HG02870 (cell line): ENCODE data around the gene SLBP.

Experiments used
- ATAC-seq: cut with Tn5 transposase; IDR thresholded peaks from one replicate; pipeline ENCODE4 v1.9.1; 2021; ENCODE audit warnings: mild to moderate bottlenecking, moderate library complexity; ENCODE audit not compliant: unreplicated experiment

The SLBP gene

GRCh38 chr4:1749370-1749769 is 37.3 kb upstream of the SLBP start:
- no peak for ATAC-seq

GRCh38 chr4:1748465-1748995 is 36.4 kb upstream of the SLBP start:
- no peak for ATAC-seq

GRCh38 chr4:1747603-1747967 is 35.5 kb upstream of the SLBP start:
- no peak for ATAC-seq

GRCh38 chr4:1746919-1747602 is 34.9 kb upstream of the SLBP start:
- ATAC-seq = no peak

GRCh38 chr4:1746265-1746691 is 34.2 kb upstream of the SLBP start:
- no peak for ATAC-seq

GRCh38 chr4:1745697-1746096 is 33.6 kb upstream of the SLBP start:
- no peak for ATAC-seq

GRCh38 chr4:1745165-1745564 is 33.0 kb upstream of the SLBP start:
- ATAC-seq = no peak

GRCh38 chr4:1744552-1744951 is 32.4 kb upstream of the SLBP start:
- no peak for ATAC-seq

- no peak for ATAC-seq
These were observed 31.9 kb upstream of the SLBP start for GRCh38 chr4:1743975-1744374.

GRCh38 chr4:1743551-1743950 is 31.4 kb upstream of the SLBP start:
- ATAC-seq = no peak

- ATAC-seq = no peak
These were observed 29.1 kb upstream of the SLBP start for GRCh38 chr4:1741208-1741607.

GRCh38 chr4:1740021-1740545 is 28.0 kb upstream of the SLBP start:
- no peak for ATAC-seq

GRCh38 chr4:1739358-1739757 is 27.2 kb upstream of the SLBP start:
- ATAC-seq = no peak

GRCh38 chr4:1738410-1738809 is 26.3 kb upstream of the SLBP start:
- ATAC-seq = no peak

GRCh38 chr4:1737666-1738065 is 25.5 kb upstream of the SLBP start:
- no peak for ATAC-seq

GRCh38 chr4:1736812-1737211 is 24.7 kb upstream of the SLBP start:
- ATAC-seq = no peak

GRCh38 chr4:1735215-1735614 is 23.1 kb upstream of the SLBP start:
- no peak for ATAC-seq

- no peak for ATAC-seq
These were observed 20.8 kb upstream of the SLBP start for GRCh38 chr4:1732911-1733310.

GRCh38 chr4:1731180-1731579 is 19.1 kb upstream of the SLBP start:
- ATAC-seq = no peak

GRCh38 chr4:1730532-1731135 is 18.5 kb upstream of the SLBP start:
- no peak for ATAC-seq

- no peak for ATAC-seq
These were observed 16.2 kb upstream of the SLBP start for GRCh38 chr4:1728061-1728980.
